HTERT RPE-1 (cell line): ENCODE measurements around the gene EXOSC6.
"Not testable (repeated sequence)": the region's sequence is repeated elsewhere in the genome, so short reads cannot be mapped to it uniquely, and the experiment has no call there.

ENCODE experiments used
- in situ Hi-C: fragments of 300-500 bp; cut with MboI; formaldehyde crosslinking; loops from 4 replicates; pipeline ENCODE4 v1.14.3; 2020; ENCODE audit warnings: low sequenced_read_pairs

Gene EXOSC6

DNA sequence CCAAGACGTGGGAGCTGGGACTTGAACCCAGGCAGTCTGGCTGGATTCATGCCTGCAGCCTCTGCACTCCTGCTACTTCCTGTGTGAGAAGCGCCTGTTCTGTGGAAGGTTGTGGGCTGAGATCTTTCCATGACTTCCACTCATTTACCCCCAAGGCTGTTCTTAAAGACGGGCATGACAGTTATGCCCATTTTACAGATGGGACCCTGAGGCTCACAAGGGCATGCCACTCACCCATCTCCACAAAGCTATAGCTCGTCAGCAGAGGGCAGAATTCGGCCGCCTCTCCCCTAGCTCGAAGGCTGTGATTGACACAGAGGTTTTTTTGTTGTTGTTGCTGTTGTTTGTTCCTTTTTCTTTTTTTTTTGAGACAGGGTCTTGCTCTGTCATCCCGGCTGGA lies 51.7 kb downstream of the EXOSC6 start:
- in situ Hi-C loops: not testable (repeated sequence)

DNA sequence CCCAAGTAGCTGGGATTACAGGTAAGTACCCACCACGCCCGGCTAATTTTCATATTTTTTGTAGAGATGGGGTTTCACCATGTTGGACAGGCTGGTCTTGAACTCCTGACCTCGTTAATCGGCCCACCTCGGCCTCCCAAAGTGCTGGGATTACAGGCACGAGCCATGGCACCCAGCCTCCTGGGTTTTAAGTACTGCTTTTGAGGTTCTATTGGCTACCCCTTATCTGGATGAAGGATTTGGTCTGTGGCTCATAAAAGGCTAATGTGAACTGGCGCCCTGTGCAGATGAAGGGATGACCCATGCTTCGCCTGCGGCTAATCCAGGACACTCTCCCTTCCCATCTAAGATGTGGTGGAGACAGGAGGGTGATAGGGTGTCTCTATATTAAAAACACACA lies 52.6 kb downstream of the EXOSC6 start:
- in situ Hi-C loops: not testable (repeated sequence)

DNA sequence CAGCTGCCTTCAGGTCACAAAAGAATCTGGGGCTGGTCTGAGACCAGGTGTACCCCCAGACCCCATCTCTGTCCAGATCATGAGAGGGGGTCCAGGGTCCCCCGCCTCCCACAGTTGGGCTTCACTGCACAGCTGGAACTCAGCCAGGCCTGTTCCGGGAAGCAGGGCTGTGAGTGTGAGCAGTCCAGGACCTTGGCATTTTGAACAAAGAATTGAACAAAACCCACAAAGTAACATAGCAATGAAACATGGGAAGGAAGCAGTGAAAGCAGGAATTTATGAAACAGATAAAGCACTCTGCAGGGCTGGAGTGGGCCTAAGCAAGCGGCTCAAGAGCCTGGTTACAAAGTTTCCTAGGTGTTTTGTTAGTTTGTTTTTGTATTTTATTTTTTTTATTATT lies 53.1 kb downstream of the EXOSC6 start:
- in situ Hi-C loops: not testable (repeated sequence)

DNA sequence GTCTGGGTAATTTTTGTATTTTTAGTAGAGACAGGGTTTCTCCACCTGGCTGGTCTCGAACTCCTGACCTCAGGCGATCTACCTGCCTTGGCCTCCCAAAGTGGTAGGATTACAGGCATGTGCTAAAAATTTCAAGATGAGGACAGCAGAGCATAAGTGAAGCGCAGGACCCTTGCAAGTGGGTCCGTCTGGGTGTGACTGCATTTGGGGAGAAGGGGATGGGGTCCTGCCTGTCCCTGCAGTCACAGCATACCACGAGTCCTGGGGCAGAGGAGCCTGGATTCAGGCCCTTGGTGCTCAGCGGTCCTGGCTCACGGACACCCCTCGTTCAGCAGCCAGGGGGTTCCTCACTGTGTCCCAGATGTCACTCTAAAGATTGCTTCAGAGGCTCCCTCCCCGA lies 53.5 kb downstream of the EXOSC6 start:
- in situ Hi-C loops: not testable (repeated sequence)

DNA sequence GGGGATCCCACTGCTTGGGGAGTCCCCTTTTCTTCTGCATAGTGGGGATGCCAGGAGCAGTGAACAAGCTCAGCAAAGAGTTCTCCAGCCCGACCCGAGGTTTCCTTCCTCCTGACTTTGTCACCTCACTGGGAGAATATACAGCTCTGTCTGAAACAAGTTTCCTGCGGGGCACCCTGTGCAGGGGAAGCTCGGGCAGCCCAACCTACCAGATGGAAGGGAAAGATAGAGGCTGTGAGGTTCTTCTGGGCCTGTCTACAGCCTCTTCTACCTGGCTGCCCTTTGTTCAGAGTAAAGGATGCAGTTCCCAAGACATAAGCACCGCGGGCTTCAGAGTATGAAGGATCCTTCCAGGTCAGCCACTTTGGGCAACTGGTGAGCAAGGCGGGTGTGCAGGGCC lies 54.1 kb downstream of the EXOSC6 start:
- in situ Hi-C loops: not testable (repeated sequence)
